HepG2 (cell line): ENCODE results near the gene LRRN4CL. TPM values are rescaled to one million over a fixed set of nuclear protein-coding genes. Genes with fewer than 3 reads are reported as not detected.

ENCODE experiments used
- CEBPG ChIP-seq: IDR thresholded peaks from 2 replicates; pipeline ENCODE4 v1.6.1; 2016
- EEA1 ChIP-seq: sonication (generic); formaldehyde crosslinking; IDR thresholded peaks from 2 replicates; pipeline ENCODE4 v1.5.1; 2020; ENCODE audit warnings: mild to moderate bottlenecking, missing genetic modification reagents, borderline replicate concordance
- MAFF ChIP-seq: IDR thresholded peaks from 2 replicates; pipeline ENCODE4 v1.6.1; 2011; ENCODE audit warnings: low read depth, low read length, improper control_type of control experiment
- MAZ ChIP-seq, 2 experiments: sonication (generic) in 1 of 2; formaldehyde crosslinking in 1 of 2; IDR thresholded peaks; 2 replicates each; pipeline versions ENCODE4 v1.5.0 to v1.6.1; 2012 to 2020; ENCODE audit warnings: low read depth in 2 of 2, mild to moderate bottlenecking in 2 of 2, borderline replicate concordance in 1 of 2, improper control_type of control experiment in 1 of 2, low read length in 1 of 2, missing genetic modification reagents in 1 of 2, moderate library complexity in 1 of 2
- MED1 ChIP-seq: sonication (generic); formaldehyde crosslinking; IDR thresholded peaks from 2 replicates; pipeline ENCODE4 v1.4.0; 2020; ENCODE audit warnings: missing genetic modification reagents
- REL ChIP-seq: sonication (generic); formaldehyde crosslinking; conservative IDR thresholded peaks from 2 replicates; pipeline ENCODE4 v1.8.0; 2022; ENCODE audit warnings: mild to moderate bottlenecking, missing genetic modification reagents, moderate library complexity
- SIX1 ChIP-seq: sonication (generic); formaldehyde crosslinking; IDR thresholded peaks from 2 replicates; pipeline ENCODE4 v1.4.0; 2020; ENCODE audit warnings: missing genetic modification reagents, borderline replicate concordance
- SPEN ChIP-seq: sonication (generic); formaldehyde crosslinking; IDR thresholded peaks from 2 replicates; pipeline ENCODE4 v1.5.1; 2020; ENCODE audit warnings: low read depth, mild to moderate bottlenecking, missing genetic modification reagents
- ZEB1 ChIP-seq: IDR thresholded peaks from 2 replicates; pipeline ENCODE4 v1.6.1; 2012; ENCODE audit warnings: mild to moderate bottlenecking, low read depth, inconsistent platforms; ENCODE audit not compliant: insufficient replicate concordance
- ZNF138 ChIP-seq: sonication (generic); formaldehyde crosslinking; IDR thresholded peaks from 2 replicates; pipeline ENCODE4 v1.5.0; 2020; ENCODE audit warnings: mild to moderate bottlenecking, low read depth, missing genetic modification reagents
- ZNF326 ChIP-seq: sonication (generic); formaldehyde crosslinking; IDR thresholded peaks from 2 replicates; pipeline ENCODE4 v1.4.0; 2020; ENCODE audit warnings: missing genetic modification reagents, borderline replicate concordance
- ZNF709 ChIP-seq: sonication (generic); formaldehyde crosslinking; IDR thresholded peaks from 2 replicates; pipeline ENCODE4 v1.5.0; 2020; ENCODE audit warnings: mild to moderate bottlenecking, missing genetic modification reagents
- ZNF746 ChIP-seq: sonication (generic); formaldehyde crosslinking; IDR thresholded peaks from 2 replicates; pipeline ENCODE4 v1.8.0; 2022; ENCODE audit warnings: mild to moderate bottlenecking, missing genetic modification reagents
- ZSCAN29 ChIP-seq: sonication (generic); formaldehyde crosslinking; conservative IDR thresholded peaks from 2 replicates; pipeline ENCODE4 v1.4.0; 2020; ENCODE audit warnings: mild to moderate bottlenecking, missing genetic modification reagents
- polyA plus RNA-seq, 8 experiments: library from polyadenylated mRNA; depleted of rRNA in 3 of 8; stranded (reverse) in 7 of 8; unstranded in 1 of 8; fragments of >200 nt; fragmentation: Illumina TruSeq in 4 of 8; extraction: Trizol in 4 of 8; gene quantifications; 2 replicates each; pipeline versions ENCODE4 v1.2.1 to v1.2.3, GENCODE V29; 2011 to 2016; ENCODE audit warnings: low read depth in 4 of 8, missing spikeins in 1 of 8, mixed read lengths in 1 of 8; ENCODE audit not compliant: insufficient read depth in 1 of 8
- total RNA-seq, 5 experiments: library from RNA; depleted of rRNA; stranded (reverse); fragments of >200 nt; fragmentation: Illumina TruSeq; extraction: Trizol; gene quantifications; 2 replicates each; pipeline ENCODE4 v1.2.3, GENCODE V29; 2016; ENCODE audit warnings: low read depth in 1 of 5
- TF ChIP-seq, protein P1 (sequence below): sonication (generic); formaldehyde crosslinking; IDR thresholded peaks from 2 replicates; pipeline ENCODE4; 2020; ENCODE audit warnings: missing genetic modification reagents, mild to moderate bottlenecking, borderline replicate concordance
- TF ChIP-seq, protein P2 (sequence below): sonication (generic); formaldehyde crosslinking; IDR thresholded peaks from 2 replicates; pipeline ENCODE4 v1.4.0; 2020; ENCODE audit warnings: mild to moderate bottlenecking, missing genetic modification reagents

LRRN4CL gene
- total and polyA plus RNA-seq, 2 of the 13 experiments (the other 11 are each of a cell fraction or from before 2014, with no cell fraction given) = 0.11 TPM; not detected in 1

DNA sequence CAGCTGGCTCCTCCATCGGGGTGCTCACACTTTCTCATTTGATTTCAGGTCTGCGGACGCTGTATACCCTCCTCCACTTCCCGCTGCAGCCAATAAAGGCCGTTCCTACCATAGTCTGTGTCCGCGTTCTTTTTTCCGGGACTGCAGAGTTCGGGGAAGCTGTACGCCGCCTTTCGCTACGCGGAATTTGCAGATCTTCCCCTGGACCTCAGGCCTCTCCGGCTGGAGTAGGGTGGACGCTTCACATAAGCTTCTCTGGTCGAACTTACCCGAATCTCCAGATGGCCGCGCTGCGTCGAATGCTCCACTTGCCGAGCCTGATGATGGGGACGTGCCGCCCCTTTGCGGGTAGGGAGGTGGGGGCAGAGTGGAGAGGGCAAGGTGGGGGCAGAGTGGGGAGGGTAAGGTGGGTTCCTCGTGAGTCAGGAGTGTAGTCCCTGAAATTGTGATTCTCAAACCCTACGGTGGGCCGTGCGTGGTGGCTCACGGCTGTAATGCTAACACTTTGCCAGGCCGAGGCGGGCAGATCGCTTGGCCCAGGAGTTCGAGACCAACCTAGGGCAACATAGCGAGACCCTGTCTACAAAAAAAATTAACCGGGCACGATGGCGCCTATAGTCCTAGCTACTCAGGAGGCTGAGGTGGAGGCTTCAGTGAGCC, 23.6 kb downstream of the LRRN4CL start (continued):
- TF ChIP-seq SIX1 (CRISPR knock-in tag) = 0 out of 2 replicates have a peak, but pooled peaks have one; percentile 21
- TF ChIP-seq SPEN = peak; percentile 38; the same call in 1 of the 2 replicates
- no peak for TF ChIP-seq MED1 (CRISPR knock-in tag)
- TF ChIP-seq ZNF746 (CRISPR knock-in tag) = peak; percentile 54; the same call in 1 of the 2 replicates
- peak; percentile 56; the same call in 1 of the 2 replicates for TF ChIP-seq ZNF138 (CRISPR knock-in tag)
- no peak for TF ChIP-seq MAZ (IDR thresholded peaks at IDR 0.05; ENCODE audit: borderline replicate concordance, low read depth, low read length)
- peak; percentile 49; the same call in 1 of the 2 replicates for TF ChIP-seq MAZ (CRISPR knock-in tag; IDR thresholded peaks at IDR 0.05; ENCODE audit: low read depth)
- TF ChIP-seq, protein P1, sequence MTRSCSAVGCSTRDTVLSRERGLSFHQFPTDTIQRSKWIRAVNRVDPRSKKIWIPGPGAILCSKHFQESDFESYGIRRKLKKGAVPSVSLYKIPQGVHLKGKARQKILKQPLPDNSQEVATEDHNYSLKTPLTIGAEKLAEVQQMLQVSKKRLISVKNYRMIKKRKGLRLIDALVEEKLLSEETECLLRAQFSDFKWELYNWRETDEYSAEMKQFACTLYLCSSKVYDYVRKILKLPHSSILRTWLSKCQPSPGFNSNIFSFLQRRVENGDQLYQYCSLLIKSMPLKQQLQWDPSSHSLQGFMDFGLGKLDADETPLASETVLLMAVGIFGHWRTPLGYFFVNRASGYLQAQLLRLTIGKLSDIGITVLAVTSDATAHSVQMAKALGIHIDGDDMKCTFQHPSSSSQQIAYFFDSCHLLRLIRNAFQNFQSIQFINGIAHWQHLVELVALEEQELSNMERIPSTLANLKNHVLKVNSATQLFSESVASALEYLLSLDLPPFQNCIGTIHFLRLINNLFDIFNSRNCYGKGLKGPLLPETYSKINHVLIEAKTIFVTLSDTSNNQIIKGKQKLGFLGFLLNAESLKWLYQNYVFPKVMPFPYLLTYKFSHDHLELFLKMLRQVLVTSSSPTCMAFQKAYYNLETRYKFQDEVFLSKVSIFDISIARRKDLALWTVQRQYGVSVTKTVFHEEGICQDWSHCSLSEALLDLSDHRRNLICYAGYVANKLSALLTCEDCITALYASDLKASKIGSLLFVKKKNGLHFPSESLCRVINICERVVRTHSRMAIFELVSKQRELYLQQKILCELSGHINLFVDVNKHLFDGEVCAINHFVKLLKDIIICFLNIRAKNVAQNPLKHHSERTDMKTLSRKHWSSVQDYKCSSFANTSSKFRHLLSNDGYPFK (CRISPR knock-in tag) = peak; percentile 29; the same call in 1 of the 2 replicates
- TF ChIP-seq MAFF = no peak
- TF ChIP-seq, protein P2, sequence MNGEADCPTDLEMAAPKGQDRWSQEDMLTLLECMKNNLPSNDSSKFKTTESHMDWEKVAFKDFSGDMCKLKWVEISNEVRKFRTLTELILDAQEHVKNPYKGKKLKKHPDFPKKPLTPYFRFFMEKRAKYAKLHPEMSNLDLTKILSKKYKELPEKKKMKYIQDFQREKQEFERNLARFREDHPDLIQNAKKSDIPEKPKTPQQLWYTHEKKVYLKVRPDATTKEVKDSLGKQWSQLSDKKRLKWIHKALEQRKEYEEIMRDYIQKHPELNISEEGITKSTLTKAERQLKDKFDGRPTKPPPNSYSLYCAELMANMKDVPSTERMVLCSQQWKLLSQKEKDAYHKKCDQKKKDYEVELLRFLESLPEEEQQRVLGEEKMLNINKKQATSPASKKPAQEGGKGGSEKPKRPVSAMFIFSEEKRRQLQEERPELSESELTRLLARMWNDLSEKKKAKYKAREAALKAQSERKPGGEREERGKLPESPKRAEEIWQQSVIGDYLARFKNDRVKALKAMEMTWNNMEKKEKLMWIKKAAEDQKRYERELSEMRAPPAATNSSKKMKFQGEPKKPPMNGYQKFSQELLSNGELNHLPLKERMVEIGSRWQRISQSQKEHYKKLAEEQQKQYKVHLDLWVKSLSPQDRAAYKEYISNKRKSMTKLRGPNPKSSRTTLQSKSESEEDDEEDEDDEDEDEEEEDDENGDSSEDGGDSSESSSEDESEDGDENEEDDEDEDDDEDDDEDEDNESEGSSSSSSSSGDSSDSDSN = peak; percentile 33; the same call in 1 of the 2 replicates
- 0 out of 2 replicates have a peak, but pooled peaks have one; percentile 28 for TF ChIP-seq ZSCAN29 (CRISPR knock-in tag)
- TF ChIP-seq ZNF326 (CRISPR knock-in tag) = no peak
- 0 out of 2 replicates have a peak, but pooled peaks have one; percentile 29 for TF ChIP-seq ZNF709 (CRISPR knock-in tag)
- no peak for TF ChIP-seq EEA1 (CRISPR knock-in tag)
- TF ChIP-seq CEBPG (CRISPR knock-in tag) = no peak
- TF ChIP-seq REL = peak; percentile 30; the same call in 1 of the 2 replicates
- peak; percentile 16 for TF ChIP-seq ZEB1
- TF ChIP-seq, all 625 proteins: peak for 40
